Measurements from ENCODE around the gene VPS35L. TPM values are rescaled to one million over a fixed set of nuclear protein-coding genes. Genes with fewer than 3 reads are reported as not detected.

VPS35L gene
- total and polyA plus RNA-seq, 2 of the 13 experiments (the other 11 are each of a cell fraction or from before 2014, with no cell fraction given) = 1.4 to 1.6 TPM

DNA sequence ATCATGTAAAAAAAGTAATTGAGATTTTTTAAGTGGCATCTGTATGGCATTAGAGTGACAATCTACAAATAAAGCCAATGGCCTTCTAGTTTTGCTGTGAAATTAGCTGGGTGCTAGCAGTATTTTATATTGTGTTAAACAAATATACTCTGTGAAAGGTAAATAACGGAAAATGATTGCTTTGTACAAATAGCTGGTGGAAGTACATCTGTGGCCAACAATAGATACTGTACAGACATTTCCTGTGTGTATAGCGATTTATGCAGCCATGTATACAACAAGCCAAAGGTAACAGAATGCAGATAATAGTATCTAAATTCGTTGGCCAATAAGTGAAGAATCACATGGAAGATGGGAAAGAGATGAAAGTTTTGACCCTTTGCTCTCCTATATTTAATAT, 189.2 kb downstream of the VPS35L start (continued):
- TF ChIP-seq, protein P1, sequence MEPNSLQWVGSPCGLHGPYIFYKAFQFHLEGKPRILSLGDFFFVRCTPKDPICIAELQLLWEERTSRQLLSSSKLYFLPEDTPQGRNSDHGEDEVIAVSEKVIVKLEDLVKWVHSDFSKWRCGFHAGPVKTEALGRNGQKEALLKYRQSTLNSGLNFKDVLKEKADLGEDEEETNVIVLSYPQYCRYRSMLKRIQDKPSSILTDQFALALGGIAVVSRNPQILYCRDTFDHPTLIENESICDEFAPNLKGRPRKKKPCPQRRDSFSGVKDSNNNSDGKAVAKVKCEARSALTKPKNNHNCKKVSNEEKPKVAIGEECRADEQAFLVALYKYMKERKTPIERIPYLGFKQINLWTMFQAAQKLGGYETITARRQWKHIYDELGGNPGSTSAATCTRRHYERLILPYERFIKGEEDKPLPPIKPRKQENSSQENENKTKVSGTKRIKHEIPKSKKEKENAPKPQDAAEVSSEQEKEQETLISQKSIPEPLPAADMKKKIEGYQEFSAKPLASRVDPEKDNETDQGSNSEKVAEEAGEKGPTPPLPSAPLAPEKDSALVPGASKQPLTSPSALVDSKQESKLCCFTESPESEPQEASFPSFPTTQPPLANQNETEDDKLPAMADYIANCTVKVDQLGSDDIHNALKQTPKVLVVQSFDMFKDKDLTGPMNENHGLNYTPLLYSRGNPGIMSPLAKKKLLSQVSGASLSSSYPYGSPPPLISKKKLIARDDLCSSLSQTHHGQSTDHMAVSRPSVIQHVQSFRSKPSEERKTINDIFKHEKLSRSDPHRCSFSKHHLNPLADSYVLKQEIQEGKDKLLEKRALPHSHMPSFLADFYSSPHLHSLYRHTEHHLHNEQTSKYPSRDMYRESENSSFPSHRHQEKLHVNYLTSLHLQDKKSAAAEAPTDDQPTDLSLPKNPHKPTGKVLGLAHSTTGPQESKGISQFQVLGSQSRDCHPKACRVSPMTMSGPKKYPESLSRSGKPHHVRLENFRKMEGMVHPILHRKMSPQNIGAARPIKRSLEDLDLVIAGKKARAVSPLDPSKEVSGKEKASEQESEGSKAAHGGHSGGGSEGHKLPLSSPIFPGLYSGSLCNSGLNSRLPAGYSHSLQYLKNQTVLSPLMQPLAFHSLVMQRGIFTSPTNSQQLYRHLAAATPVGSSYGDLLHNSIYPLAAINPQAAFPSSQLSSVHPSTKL (CRISPR knock-in tag; IDR thresholded peaks at IDR 0.05) = peak; percentile 94
- TF ChIP-seq, protein P2, sequence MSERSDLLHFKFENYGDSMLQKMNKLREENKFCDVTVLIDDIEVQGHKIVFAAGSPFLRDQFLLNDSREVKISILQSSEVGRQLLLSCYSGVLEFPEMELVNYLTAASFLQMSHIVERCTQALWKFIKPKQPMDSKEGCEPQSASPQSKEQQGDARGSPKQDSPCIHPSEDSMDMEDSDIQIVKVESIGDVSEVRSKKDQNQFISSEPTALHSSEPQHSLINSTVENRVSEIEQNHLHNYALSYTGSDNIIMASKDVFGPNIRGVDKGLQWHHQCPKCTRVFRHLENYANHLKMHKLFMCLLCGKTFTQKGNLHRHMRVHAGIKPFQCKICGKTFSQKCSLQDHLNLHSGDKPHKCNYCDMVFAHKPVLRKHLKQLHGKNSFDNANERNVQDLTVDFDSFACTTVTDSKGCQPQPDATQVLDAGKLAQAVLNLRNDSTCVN (CRISPR knock-in tag; IDR thresholded peaks at IDR 0.05; ENCODE audit: borderline replicate concordance) = no peak
- no peak for TF ChIP-seq ZNF431 (CRISPR knock-in tag; IDR thresholded peaks at IDR 0.05; ENCODE audit: borderline replicate concordance, low read depth)
- no peak for TF ChIP-seq ARNT (IDR thresholded peaks at IDR 0.05)
- TF ChIP-seq, protein P3, sequence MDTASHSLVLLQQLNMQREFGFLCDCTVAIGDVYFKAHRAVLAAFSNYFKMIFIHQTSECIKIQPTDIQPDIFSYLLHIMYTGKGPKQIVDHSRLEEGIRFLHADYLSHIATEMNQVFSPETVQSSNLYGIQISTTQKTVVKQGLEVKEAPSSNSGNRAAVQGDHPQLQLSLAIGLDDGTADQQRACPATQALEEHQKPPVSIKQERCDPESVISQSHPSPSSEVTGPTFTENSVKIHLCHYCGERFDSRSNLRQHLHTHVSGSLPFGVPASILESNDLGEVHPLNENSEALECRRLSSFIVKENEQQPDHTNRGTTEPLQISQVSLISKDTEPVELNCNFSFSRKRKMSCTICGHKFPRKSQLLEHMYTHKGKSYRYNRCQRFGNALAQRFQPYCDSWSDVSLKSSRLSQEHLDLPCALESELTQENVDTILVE (CRISPR knock-in tag; IDR thresholded peaks at IDR 0.05) = no peak
- no peak for TF ChIP-seq ATM (IDR thresholded peaks at IDR 0.05; ENCODE audit: borderline replicate concordance)
- no peak for TF ChIP-seq MED1 (CRISPR knock-in tag; IDR thresholded peaks at IDR 0.05)
- no peak for TF ChIP-seq ZFY (CRISPR knock-in tag; IDR thresholded peaks at IDR 0.05)
- no peak for TF ChIP-seq ZSCAN9 (CRISPR knock-in tag; IDR thresholded peaks at IDR 0.05; ENCODE audit: borderline replicate concordance)
- no peak for TF ChIP-seq FOXP1 (IDR thresholded peaks at IDR 0.05)
- peak; percentile 89 for TF ChIP-seq FOXP1 (CRISPR knock-in tag; IDR thresholded peaks at IDR 0.05)
- TF ChIP-seq ZNF235 (CRISPR knock-in tag; IDR thresholded peaks at IDR 0.05; ENCODE audit: borderline replicate concordance) = no peak
- TF ChIP-seq THAP11 (CRISPR knock-in tag; IDR thresholded peaks at IDR 0.05) = peak; percentile 41; the same call in 1 of the 2 replicates
- no peak for TF ChIP-seq ZNF883 (CRISPR knock-in tag; IDR thresholded peaks at IDR 0.05; ENCODE audit: not compliant biosample characterization)
- TF ChIP-seq, protein P4, sequence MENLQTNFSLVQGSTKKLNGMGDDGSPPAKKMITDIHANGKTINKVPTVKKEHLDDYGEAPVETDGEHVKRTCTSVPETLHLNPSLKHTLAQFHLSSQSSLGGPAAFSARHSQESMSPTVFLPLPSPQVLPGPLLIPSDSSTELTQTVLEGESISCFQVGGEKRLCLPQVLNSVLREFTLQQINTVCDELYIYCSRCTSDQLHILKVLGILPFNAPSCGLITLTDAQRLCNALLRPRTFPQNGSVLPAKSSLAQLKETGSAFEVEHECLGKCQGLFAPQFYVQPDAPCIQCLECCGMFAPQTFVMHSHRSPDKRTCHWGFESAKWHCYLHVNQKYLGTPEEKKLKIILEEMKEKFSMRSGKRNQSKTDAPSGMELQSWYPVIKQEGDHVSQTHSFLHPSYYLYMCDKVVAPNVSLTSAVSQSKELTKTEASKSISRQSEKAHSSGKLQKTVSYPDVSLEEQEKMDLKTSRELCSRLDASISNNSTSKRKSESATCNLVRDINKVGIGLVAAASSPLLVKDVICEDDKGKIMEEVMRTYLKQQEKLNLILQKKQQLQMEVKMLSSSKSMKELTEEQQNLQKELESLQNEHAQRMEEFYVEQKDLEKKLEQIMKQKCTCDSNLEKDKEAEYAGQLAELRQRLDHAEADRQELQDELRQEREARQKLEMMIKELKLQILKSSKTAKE (CRISPR knock-in tag; IDR thresholded peaks at IDR 0.05; ENCODE audit: borderline replicate concordance) = peak; percentile 58
- TF ChIP-seq ZNF335 (CRISPR knock-in tag; IDR thresholded peaks at IDR 0.05) = no peak
- no peak for TF ChIP-seq KLF11 (CRISPR knock-in tag; IDR thresholded peaks at IDR 0.05)
- TF ChIP-seq ZNF331 (CRISPR knock-in tag; IDR thresholded peaks at IDR 0.05) = no peak
- no peak for TF ChIP-seq CAMTA2 (CRISPR knock-in tag; IDR thresholded peaks at IDR 0.05; ENCODE audit: borderline replicate concordance)
- TF ChIP-seq FOXO1 (CRISPR knock-in tag; IDR thresholded peaks at IDR 0.05) = no peak
- TF ChIP-seq, protein P5, sequence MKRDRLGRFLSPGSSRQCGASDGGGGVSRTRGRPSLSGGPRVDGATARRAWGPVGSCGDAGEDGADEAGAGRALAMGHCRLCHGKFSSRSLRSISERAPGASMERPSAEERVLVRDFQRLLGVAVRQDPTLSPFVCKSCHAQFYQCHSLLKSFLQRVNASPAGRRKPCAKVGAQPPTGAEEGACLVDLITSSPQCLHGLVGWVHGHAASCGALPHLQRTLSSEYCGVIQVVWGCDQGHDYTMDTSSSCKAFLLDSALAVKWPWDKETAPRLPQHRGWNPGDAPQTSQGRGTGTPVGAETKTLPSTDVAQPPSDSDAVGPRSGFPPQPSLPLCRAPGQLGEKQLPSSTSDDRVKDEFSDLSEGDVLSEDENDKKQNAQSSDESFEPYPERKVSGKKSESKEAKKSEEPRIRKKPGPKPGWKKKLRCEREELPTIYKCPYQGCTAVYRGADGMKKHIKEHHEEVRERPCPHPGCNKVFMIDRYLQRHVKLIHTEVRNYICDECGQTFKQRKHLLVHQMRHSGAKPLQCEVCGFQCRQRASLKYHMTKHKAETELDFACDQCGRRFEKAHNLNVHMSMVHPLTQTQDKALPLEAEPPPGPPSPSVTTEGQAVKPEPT (CRISPR knock-in tag; IDR thresholded peaks at IDR 0.05; ENCODE audit: low read depth) = no peak

All from HepG2 (cell line).